ENCODE measurements around the gene MPZL1.

Gene MPZL1

DNA sequence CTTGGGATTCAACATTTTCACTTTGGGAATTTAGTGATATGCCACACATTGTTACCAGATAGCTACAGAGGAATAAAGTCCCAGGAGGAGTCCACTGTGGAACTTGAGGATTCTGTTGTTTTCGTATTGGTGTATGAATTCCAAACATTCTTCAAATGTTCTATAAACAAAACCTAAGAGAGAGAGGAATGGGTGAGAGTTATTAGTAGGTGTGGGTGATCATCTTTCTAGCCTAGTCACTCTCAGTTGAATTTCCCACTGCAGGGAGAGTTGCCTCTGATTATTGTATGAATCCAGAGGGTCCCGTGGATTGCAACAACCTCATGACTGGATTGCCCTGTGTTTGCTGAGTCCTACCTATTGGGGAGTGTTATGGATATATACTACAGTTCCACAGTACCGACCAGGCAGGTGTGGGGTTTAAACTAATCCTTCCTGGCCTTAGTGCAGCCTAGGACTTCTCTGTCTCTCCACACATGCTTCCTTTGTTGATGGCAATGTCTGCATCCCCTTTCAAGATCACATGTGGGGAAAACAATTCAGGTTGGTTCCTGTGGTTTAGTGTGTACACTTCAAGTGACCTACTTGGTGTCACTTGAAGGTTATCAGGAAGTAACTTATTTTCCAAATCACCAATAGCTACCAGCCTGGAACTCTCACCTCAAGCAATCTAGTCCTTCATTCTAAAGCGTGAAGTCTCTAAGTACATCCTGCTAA lies 100.3 kb downstream of the MPZL1 start:
- no peak for ATAC-seq
- TF ChIP-seq SNAI2 (CRISPR knock-in tag; IDR thresholded peaks at IDR 0.05) (no peak), ZNF8 (CRISPR knock-in tag; IDR thresholded peaks at IDR 0.05) (no peak), CSDC2 (CRISPR knock-in tag; IDR thresholded peaks at IDR 0.05) (no peak), ARNTL (CRISPR knock-in tag; IDR thresholded peaks at IDR 0.05; ENCODE audit: borderline replicate concordance, low read depth) (no peak), ZNF565 (CRISPR knock-in tag; conservative IDR thresholded peaks at IDR 0.05; ENCODE audit: low read depth) (no peak), ZC3H10 (CRISPR knock-in tag; IDR thresholded peaks at IDR 0.05) (no peak), ZFP30 (CRISPR knock-in tag; IDR thresholded peaks at IDR 0.05) (no peak), BACH2 (CRISPR knock-in tag; IDR thresholded peaks at IDR 0.05; ENCODE audit: borderline replicate concordance) (no peak), GLIS3 (CRISPR knock-in tag; IDR thresholded peaks at IDR 0.05) (no peak), ISL1 (CRISPR knock-in tag; IDR thresholded peaks at IDR 0.05) (no peak), ESRRG (CRISPR knock-in tag; IDR thresholded peaks at IDR 0.05) (no peak), OSR1 (CRISPR knock-in tag; IDR thresholded peaks at IDR 0.05) (no peak), RARB (CRISPR knock-in tag; IDR thresholded peaks at IDR 0.05) (no peak), ZFP3 (CRISPR knock-in tag; IDR thresholded peaks at IDR 0.05) (no peak), PPARA (CRISPR knock-in tag; IDR thresholded peaks at IDR 0.05; ENCODE audit: borderline replicate concordance) (no peak)
- TF ChIP-seq, protein P1, sequence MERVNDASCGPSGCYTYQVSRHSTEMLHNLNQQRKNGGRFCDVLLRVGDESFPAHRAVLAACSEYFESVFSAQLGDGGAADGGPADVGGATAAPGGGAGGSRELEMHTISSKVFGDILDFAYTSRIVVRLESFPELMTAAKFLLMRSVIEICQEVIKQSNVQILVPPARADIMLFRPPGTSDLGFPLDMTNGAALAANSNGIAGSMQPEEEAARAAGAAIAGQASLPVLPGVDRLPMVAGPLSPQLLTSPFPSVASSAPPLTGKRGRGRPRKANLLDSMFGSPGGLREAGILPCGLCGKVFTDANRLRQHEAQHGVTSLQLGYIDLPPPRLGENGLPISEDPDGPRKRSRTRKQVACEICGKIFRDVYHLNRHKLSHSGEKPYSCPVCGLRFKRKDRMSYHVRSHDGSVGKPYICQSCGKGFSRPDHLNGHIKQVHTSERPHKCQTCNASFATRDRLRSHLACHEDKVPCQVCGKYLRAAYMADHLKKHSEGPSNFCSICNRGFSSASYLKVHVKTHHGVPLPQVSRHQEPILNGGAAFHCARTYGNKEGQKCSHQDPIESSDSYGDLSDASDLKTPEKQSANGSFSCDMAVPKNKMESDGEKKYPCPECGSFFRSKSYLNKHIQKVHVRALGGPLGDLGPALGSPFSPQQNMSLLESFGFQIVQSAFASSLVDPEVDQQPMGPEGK (CRISPR knock-in tag; IDR thresholded peaks at IDR 0.05; ENCODE audit: borderline replicate concordance), result no peak
- TF ChIP-seq, protein P2, sequence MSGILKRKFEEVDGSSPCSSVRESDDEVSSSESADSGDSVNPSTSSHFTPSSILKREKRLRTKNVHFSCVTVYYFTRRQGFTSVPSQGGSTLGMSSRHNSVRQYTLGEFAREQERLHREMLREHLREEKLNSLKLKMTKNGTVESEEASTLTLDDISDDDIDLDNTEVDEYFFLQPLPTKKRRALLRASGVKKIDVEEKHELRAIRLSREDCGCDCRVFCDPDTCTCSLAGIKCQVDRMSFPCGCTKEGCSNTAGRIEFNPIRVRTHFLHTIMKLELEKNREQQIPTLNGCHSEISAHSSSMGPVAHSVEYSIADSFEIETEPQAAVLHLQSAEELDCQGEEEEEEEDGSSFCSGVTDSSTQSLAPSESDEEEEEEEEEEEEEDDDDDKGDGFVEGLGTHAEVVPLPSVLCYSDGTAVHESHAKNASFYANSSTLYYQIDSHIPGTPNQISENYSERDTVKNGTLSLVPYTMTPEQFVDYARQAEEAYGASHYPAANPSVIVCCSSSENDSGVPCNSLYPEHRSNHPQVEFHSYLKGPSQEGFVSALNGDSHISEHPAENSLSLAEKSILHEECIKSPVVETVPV (CRISPR knock-in tag; IDR thresholded peaks at IDR 0.05), result no peak
- TF ChIP-seq, protein P3, sequence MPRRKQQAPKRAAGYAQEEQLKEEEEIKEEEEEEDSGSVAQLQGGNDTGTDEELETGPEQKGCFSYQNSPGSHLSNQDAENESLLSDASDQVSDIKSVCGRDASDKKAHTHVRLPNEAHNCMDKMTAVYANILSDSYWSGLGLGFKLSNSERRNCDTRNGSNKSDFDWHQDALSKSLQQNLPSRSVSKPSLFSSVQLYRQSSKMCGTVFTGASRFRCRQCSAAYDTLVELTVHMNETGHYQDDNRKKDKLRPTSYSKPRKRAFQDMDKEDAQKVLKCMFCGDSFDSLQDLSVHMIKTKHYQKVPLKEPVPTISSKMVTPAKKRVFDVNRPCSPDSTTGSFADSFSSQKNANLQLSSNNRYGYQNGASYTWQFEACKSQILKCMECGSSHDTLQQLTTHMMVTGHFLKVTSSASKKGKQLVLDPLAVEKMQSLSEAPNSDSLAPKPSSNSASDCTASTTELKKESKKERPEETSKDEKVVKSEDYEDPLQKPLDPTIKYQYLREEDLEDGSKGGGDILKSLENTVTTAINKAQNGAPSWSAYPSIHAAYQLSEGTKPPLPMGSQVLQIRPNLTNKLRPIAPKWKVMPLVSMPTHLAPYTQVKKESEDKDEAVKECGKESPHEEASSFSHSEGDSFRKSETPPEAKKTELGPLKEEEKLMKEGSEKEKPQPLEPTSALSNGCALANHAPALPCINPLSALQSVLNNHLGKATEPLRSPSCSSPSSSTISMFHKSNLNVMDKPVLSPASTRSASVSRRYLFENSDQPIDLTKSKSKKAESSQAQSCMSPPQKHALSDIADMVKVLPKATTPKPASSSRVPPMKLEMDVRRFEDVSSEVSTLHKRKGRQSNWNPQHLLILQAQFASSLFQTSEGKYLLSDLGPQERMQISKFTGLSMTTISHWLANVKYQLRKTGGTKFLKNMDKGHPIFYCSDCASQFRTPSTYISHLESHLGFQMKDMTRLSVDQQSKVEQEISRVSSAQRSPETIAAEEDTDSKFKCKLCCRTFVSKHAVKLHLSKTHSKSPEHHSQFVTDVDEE (CRISPR knock-in tag; IDR thresholded peaks at IDR 0.05), result no peak
- TF ChIP-seq, protein P4, sequence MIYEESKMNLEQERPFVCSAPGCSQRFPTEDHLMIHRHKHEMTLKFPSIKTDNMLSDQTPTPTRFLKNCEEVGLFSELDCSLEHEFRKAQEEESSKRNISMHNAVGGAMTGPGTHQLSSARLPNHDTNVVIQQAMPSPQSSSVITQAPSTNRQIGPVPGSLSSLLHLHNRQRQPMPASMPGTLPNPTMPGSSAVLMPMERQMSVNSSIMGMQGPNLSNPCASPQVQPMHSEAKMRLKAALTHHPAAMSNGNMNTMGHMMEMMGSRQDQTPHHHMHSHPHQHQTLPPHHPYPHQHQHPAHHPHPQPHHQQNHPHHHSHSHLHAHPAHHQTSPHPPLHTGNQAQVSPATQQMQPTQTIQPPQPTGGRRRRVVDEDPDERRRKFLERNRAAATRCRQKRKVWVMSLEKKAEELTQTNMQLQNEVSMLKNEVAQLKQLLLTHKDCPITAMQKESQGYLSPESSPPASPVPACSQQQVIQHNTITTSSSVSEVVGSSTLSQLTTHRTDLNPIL (CRISPR knock-in tag; IDR thresholded peaks at IDR 0.05; ENCODE audit: low read depth), result no peak
- TF ChIP-seq, protein P5, sequence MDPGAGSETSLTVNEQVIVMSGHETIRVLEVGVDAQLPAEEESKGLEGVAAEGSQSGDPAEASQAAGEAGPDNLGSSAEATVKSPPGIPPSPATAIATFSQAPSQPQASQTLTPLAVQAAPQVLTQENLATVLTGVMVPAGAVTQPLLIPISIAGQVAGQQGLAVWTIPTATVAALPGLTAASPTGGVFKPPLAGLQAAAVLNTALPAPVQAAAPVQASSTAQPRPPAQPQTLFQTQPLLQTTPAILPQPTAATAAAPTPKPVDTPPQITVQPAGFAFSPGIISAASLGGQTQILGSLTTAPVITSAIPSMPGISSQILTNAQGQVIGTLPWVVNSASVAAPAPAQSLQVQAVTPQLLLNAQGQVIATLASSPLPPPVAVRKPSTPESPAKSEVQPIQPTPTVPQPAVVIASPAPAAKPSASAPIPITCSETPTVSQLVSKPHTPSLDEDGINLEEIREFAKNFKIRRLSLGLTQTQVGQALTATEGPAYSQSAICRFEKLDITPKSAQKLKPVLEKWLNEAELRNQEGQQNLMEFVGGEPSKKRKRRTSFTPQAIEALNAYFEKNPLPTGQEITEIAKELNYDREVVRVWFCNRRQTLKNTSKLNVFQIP (CRISPR knock-in tag; IDR thresholded peaks at IDR 0.05; ENCODE audit: borderline replicate concordance, low read depth), result no peak

DNA sequence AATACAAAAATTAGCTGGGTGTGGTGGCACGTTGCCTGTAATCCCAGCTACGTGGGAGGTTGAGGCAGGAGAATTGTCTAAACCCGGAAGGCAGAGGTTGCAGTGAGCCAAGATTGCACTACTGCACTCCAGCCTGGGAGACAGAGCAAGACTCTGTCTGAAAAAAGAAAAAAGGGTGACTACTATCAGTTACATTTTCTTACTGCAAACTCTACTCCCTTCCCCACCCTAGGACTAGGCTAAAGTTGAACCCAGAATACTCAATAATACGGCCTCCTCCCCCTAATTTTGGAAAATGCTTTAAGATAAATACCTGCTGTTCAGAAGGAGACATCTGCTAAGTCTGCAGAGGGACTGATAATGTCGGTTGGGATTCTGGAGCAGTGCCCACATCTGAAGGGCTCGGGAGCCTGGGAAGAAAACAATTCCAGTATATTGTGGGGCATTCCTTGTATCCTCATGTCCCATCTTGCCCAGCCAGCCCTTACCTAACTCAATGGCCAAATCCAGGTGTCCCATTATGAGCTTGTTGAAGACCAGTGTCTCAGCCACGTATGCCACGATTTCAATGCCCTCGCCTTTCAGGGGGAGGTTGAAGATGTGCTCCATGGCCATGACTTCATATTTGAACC lies 102.5 kb downstream of the MPZL1 start:
- ATAC-seq, result no peak
- TF ChIP-seq CSDC2 (CRISPR knock-in tag; IDR thresholded peaks at IDR 0.05), result no peak
- no peak for TF ChIP-seq ZNF70 (CRISPR knock-in tag; IDR thresholded peaks at IDR 0.05)
- TF ChIP-seq GLIS3 (CRISPR knock-in tag; IDR thresholded peaks at IDR 0.05), result no peak
